ENCODE results near the gene FGF9.

The FGF9 gene

DNA sequence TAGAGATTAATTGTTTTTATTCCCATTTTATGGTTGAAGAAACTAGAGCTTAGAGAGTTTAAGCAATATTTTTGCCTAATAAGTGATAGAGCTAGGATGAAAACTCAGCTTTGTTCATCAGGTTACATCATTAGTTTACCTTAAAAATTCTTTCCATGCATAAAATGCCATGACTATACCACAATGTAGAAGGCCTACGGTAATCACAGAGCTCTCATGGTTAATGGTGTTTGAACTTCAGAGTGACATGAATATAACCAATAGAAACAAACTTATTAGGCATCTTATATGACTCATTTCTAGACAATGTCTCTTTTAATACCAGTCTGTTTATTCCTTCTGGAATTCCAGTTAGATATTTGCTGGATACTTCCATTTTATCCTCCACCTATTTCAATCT is 78.5 kb downstream of the FGF9 start:
- H3K27ac ChIP-seq = no peak overlapping the region
- TF ChIP-seq, protein P1, sequence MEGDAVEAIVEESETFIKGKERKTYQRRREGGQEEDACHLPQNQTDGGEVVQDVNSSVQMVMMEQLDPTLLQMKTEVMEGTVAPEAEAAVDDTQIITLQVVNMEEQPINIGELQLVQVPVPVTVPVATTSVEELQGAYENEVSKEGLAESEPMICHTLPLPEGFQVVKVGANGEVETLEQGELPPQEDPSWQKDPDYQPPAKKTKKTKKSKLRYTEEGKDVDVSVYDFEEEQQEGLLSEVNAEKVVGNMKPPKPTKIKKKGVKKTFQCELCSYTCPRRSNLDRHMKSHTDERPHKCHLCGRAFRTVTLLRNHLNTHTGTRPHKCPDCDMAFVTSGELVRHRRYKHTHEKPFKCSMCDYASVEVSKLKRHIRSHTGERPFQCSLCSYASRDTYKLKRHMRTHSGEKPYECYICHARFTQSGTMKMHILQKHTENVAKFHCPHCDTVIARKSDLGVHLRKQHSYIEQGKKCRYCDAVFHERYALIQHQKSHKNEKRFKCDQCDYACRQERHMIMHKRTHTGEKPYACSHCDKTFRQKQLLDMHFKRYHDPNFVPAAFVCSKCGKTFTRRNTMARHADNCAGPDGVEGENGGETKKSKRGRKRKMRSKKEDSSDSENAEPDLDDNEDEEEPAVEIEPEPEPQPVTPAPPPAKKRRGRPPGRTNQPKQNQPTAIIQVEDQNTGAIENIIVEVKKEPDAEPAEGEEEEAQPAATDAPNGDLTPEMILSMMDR (IDR thresholded peaks at IDR 0.05) = no peak
- DNase-seq (ENCODE audit: low spot score) = no peak
- no peak overlapping the region for H3K4me3 ChIP-seq

DNA sequence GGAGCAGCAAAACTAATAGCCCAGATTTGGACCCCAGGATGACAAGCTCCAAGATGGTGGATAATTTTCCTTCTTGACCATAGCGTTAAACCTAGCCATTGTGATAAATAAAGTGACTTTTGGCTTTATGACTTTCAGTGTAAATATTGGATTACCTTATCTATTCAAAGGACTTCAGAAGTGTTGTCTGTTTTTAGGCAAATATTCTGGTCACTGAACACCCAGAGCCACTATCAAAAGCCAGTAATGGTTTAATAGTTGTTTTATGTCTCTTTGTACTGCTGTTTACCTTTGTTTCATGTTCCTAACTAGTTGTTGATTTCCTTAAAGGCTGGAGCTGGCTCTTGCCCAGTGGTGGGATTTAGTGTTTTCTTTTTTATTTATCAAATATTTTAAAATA is 81.6 kb downstream of the FGF9 start:
- TF ChIP-seq, protein P1 (IDR thresholded peaks at IDR 0.05) = no peak
- DNase-seq (ENCODE audit: low spot score) = no peak
- Histone ChIP-seq H3K27ac (no peak overlapping the region), H3K4me3 (no peak overlapping the region)

DNA sequence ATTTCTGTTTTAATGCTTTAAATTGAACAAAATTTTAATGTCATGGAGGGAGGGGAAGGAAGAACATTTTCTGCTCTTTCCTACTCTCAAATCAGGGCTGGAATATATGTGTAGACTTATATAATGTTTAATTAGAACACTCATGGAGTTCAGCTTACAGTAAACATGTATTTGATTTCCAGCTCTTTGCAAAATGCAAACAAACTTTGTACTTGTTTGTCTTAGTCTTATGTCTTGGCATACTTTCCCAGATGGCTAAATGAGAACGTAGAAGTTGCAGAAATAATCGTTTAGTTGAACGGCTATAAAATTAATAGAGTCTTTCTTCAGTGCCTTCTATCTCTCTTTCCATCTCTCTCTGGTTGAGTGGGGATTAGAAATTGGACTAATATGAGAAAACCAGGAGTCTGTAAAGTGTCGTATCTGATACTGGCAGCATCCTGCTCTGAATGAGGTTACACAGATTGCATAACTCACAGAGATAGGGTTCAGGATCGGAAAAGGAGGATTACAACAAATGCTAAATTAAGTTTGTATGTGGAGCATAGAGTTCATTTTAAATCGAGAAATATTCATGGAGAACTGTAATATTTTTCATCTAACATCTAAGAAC is 82.3 kb downstream of the FGF9 start:
- TF ChIP-seq, protein P1 (IDR thresholded peaks at IDR 0.05) = no peak
- H3K27ac ChIP-seq = no peak overlapping the region
- H3K4me3 ChIP-seq = no peak overlapping the region
- DNase-seq (ENCODE audit: low spot score) = no peak
